ENCODE results near the gene STK32C. TPM values are rescaled to one million over a fixed set of nuclear protein-coding genes. Genes with fewer than 3 reads are reported as not detected.

The STK32C gene
- total RNA-seq, 1 donor from 2014 or later: 15.7 TPM

DNA sequence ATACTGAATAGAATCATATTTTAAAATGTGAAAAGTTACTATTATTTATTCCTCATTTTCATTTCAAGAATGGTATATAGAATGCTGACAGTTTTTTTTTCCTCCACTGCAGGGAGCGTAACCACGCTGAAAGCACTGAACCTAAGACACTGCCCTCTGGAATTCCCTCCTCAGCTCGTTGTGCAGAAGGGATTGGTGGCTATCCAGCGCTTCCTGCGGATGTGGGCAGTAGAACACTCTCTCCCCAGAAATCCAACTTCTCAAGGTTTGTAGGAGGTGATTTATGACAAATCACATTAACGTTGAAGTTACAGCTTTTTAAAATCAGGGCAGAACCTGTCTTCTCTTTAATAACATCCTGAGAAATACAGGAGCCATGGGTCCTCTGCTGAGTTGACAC lies 36.6 kb upstream of the STK32C start:
- no peaks in the 10 kb centered on the region for H3K9me3 Mint-ChIP-seq (ENCODE audit: unreplicated experiment)
- no peak overlapping the region for H3K4me3 Mint-ChIP-seq (ENCODE audit: unreplicated experiment)
- TF ChIP-seq CTCF (IDR thresholded peaks at IDR 0.05): no peak
- DNase-seq (ENCODE audit: extremely low spot score, unreplicated experiment): no peak
- H3K4me1 Mint-ChIP-seq (ENCODE audit: unreplicated experiment): no peaks in the 10 kb centered on the region
- H3K27me3 Mint-ChIP-seq (ENCODE audit: unreplicated experiment): no peaks in the 10 kb centered on the region
- H3K36me3 Mint-ChIP-seq (ENCODE audit: unreplicated experiment): peaks cover 45% of the 10 kb centered on the region
- no peak overlapping the region for H3K27ac Mint-ChIP-seq (ENCODE audit: unreplicated experiment)

DNA sequence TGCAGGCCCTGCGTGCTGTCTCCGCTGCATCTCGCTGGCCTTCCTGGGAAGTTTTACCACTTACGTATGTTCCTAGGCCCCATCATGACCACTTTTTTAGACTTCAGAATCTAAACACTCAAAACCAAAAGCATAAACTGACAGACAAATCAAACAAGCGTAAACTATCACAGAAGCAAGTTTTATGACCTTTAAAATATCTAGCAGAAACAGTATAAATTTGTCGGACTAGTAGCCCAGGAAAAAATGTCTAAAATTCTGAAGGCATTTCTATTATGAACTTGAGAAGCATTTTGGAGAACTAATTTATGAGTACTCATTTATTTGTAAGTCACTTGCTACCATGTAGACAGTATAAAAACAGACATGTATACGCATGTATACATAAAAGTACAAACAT lies 34.8 kb upstream of the STK32C start:
- Mint-ChIP-seq H3K27ac (ENCODE audit: unreplicated experiment) (no peak overlapping the region), H3K36me3 (ENCODE audit: unreplicated experiment) (peaks cover 39% of the 10 kb centered on the region), H3K4me3 (ENCODE audit: unreplicated experiment) (no peak overlapping the region), H3K27me3 (ENCODE audit: unreplicated experiment) (no peaks in the 10 kb centered on the region), H3K9me3 (ENCODE audit: unreplicated experiment) (no peaks in the 10 kb centered on the region), H3K4me1 (ENCODE audit: unreplicated experiment) (peaks cover 2% of the 10 kb centered on the region)
- DNase-seq (ENCODE audit: extremely low spot score, unreplicated experiment): no peak
- no peak for TF ChIP-seq CTCF (IDR thresholded peaks at IDR 0.05)

DNA sequence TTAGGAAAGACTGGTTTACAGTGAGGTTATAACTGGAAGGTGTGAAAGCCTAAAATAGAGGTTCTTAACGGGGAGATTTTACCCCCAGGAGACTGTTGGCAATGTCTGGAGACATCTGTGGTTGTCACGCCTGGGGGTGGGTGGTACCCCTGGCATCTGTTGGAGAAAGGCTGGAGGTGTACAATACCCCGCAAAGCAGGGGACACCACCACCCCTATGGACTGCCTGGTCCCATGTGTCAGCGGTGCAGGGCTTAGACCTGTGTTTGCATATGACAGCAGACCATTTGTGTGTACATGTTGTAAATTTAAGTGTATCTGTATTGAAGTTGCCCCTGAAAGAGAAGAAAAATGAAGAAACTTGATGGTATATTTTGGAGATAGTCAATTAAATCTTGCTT lies 34.0 kb upstream of the STK32C start:
- DNase-seq (ENCODE audit: extremely low spot score, unreplicated experiment): no peak
- Mint-ChIP-seq H3K4me3 (ENCODE audit: unreplicated experiment) (no peak overlapping the region), H3K27ac (ENCODE audit: unreplicated experiment) (no peak overlapping the region), H3K27me3 (ENCODE audit: unreplicated experiment) (no peaks in the 10 kb centered on the region), H3K36me3 (ENCODE audit: unreplicated experiment) (peaks cover 37% of the 10 kb centered on the region), H3K9me3 (ENCODE audit: unreplicated experiment) (no peaks in the 10 kb centered on the region), H3K4me1 (ENCODE audit: unreplicated experiment) (peaks cover 9% of the 10 kb centered on the region)
- TF ChIP-seq CTCF (IDR thresholded peaks at IDR 0.05): no peak

DNA sequence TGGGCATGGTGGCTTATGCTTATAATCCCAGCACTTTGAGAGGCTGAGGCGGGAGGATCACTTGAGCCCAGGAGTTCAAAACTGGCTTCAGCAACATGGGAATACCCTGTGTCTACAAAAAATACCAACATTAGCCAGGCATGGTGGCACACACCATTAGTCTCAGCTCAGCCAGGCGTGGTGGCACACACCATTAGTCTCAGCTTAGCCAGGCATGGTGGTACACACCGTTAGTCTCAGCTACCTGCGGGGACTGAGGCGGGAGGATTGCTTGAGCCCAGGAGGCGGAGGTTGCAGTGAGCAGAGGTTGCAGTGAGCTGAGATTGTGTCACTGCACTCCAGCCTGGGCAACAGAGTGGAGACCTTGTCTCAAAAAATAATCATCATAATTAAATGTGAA lies 33.3 kb upstream of the STK32C start:
- H3K9me3 Mint-ChIP-seq (ENCODE audit: unreplicated experiment): no peaks in the 10 kb centered on the region
- TF ChIP-seq CTCF (IDR thresholded peaks at IDR 0.05): no peak

DNA sequence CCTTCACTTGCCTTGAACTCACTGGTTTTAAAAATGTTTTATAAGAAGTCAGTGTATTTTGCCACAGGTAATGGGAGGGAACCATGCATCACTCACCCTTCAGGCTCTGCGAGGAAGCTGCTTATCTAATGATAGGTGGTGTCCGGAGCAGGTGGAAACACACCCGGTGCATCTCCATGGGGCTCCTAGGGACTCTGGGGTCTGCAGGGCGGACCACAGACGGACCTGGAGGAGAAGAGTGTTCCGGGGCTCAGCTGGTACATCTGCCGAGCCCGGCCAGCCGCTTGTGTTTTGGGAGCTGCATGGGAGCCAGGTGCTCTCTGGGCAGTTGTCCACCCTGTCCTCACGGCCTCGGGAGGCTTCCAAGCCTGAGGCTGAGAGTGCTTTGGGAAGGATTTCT lies 31.5 kb upstream of the STK32C start:
- Mint-ChIP-seq H3K27ac (ENCODE audit: unreplicated experiment) (no peak overlapping the region), H3K4me1 (ENCODE audit: unreplicated experiment) (peaks cover 12% of the 10 kb centered on the region), H3K4me3 (ENCODE audit: unreplicated experiment) (no peak overlapping the region), H3K9me3 (ENCODE audit: unreplicated experiment) (no peaks in the 10 kb centered on the region), H3K27me3 (ENCODE audit: unreplicated experiment) (no peaks in the 10 kb centered on the region), H3K36me3 (ENCODE audit: unreplicated experiment) (peaks cover 23% of the 10 kb centered on the region)
- no peak for DNase-seq (ENCODE audit: extremely low spot score, unreplicated experiment)
- no peak for TF ChIP-seq CTCF (IDR thresholded peaks at IDR 0.05)

More for the DNA sequence above, 33.3 kb upstream of the STK32C start:
- Mint-ChIP-seq H3K36me3 (ENCODE audit: unreplicated experiment) (peaks cover 37% of the 10 kb centered on the region), H3K4me1 (ENCODE audit: unreplicated experiment) (peaks cover 12% of the 10 kb centered on the region), H3K4me3 (ENCODE audit: unreplicated experiment) (no peak overlapping the region), H3K27me3 (ENCODE audit: unreplicated experiment) (no peaks in the 10 kb centered on the region), H3K27ac (ENCODE audit: unreplicated experiment) (no peak overlapping the region)
- DNase-seq (ENCODE audit: extremely low spot score, unreplicated experiment): no peak
